WTC11 (cell line): ENCODE results near the gene ELAVL1. TPM values are rescaled to one million over a fixed set of nuclear protein-coding genes. Genes with fewer than 3 reads are reported as not detected.
A peak's percentile ranks its signal among the peaks of the same experiment; 100 is the strongest.

Source experiments
- ATAC-seq: fragments of 200-7000 bp; cut with Tn5 transposase; 2 replicates; pipeline ENCODE4 v1.10.0; 2021; ENCODE audit warnings: mild to moderate bottlenecking, moderate library complexity
- CTCF ChIA-PET: fragments of 300-600 bp; sonication (Branson Sonifier 250); formaldehyde crosslinking; loops from one replicate; lab custom pipeline; 2021; ENCODE audit warnings: antibody characterized with exemption; lab: Charles Lee
- POLR2A ChIA-PET: fragments of 350-600 bp; sonication (Branson Sonifier 250); formaldehyde crosslinking; loops from one replicate; lab custom pipeline; 2021; ENCODE audit warnings: antibody characterized with exemption; lab: Charles Lee
- DNase-seq: peaks from one replicate; pipeline ENCODE4 v3.0.0; 2021; ENCODE audit warnings: low spot score
- H3K27ac Mint-ChIP-seq: 2 replicates; pipeline ENCODE4 v1.8.0; 2021; ENCODE audit warnings: mixed read lengths
- H3K27me3 Mint-ChIP-seq: 2 replicates; pipeline ENCODE4 v1.8.0; 2021; ENCODE audit warnings: low read depth, mild to moderate bottlenecking, moderate library complexity, mixed read lengths
- H3K36me3 Mint-ChIP-seq: 2 replicates; pipeline ENCODE4 v1.8.0; 2021; ENCODE audit warnings: mixed read lengths
- H3K4me1 Mint-ChIP-seq: 2 replicates; pipeline ENCODE4 v1.8.0; 2022; ENCODE audit warnings: mixed read lengths
- H3K4me3 Mint-ChIP-seq: 2 replicates; pipeline ENCODE4 v1.8.0; 2021; ENCODE audit warnings: mild to moderate bottlenecking, moderate library complexity, mixed read lengths
- H3K9me3 Mint-ChIP-seq: 2 replicates; pipeline ENCODE4 v1.8.0; 2021; ENCODE audit warnings: mixed read lengths
- ATF6 ChIP-seq: sonication (generic); formaldehyde crosslinking; IDR thresholded peaks from 2 replicates; pipeline ENCODE4 v1.8.1; 2023; ENCODE audit warnings: mild to moderate bottlenecking, missing genetic modification reagents
- CDX4 ChIP-seq: fragments of 250-450 bp; sonication (Bioruptor Pico); IDR thresholded peaks from 2 replicates; pipeline ENCODE4 v1.9.0; 2021; ENCODE audit warnings: moderate library complexity, mild to moderate bottlenecking, inconsistent platforms, borderline replicate concordance
- E2F5 ChIP-seq: sonication (generic); formaldehyde crosslinking; IDR thresholded peaks from 2 replicates; pipeline ENCODE4 v1.8.1; 2022; ENCODE audit warnings: mild to moderate bottlenecking, moderate library complexity, missing genetic modification reagents
- HMGXB4 ChIP-seq: sonication (generic); formaldehyde crosslinking; IDR thresholded peaks from 2 replicates; pipeline ENCODE4 v1.8.1; 2023; ENCODE audit warnings: mild to moderate bottlenecking, moderate library complexity, missing genetic modification reagents
- KAT7 ChIP-seq: sonication (generic); formaldehyde crosslinking; IDR thresholded peaks from 2 replicates; pipeline ENCODE4 v1.8.1; 2023; ENCODE audit warnings: missing genetic modification reagents, mild to moderate bottlenecking, borderline replicate concordance
- PREB ChIP-seq: sonication (generic); formaldehyde crosslinking; IDR thresholded peaks from 2 replicates; pipeline ENCODE4 v1.8.1; 2022; ENCODE audit warnings: mild to moderate bottlenecking, missing genetic modification reagents, moderate library complexity, borderline replicate concordance
- SP1 ChIP-seq: sonication (generic); formaldehyde crosslinking; conservative IDR thresholded peaks from 2 replicates; pipeline ENCODE4 v1.8.1; 2022; ENCODE audit warnings: missing genetic modification reagents
- STAT6 ChIP-seq: sonication (generic); formaldehyde crosslinking; conservative IDR thresholded peaks from 2 replicates; pipeline ENCODE4 v1.8.1; 2023; ENCODE audit warnings: mild to moderate bottlenecking, low read depth, missing genetic modification reagents, moderate library complexity
- TCF7 ChIP-seq: sonication (generic); formaldehyde crosslinking; IDR thresholded peaks from 2 replicates; pipeline ENCODE4 v1.8.0; 2022; ENCODE audit warnings: mild to moderate bottlenecking, low read depth, missing genetic modification reagents, moderate library complexity
- TEAD4 ChIP-seq: sonication (generic); formaldehyde crosslinking; IDR thresholded peaks from 2 replicates; pipeline ENCODE4 v1.8.0; 2022; ENCODE audit warnings: mild to moderate bottlenecking, missing genetic modification reagents
- ZNF121 ChIP-seq: sonication (generic); formaldehyde crosslinking; IDR thresholded peaks from 2 replicates; pipeline ENCODE4 v1.8.0; 2023; ENCODE audit warnings: missing genetic modification reagents
- ZNF396 ChIP-seq: fragments of 250-450 bp; sonication (Bioruptor Pico); IDR thresholded peaks from 2 replicates; pipeline ENCODE4 v1.8.0; 2021; ENCODE audit warnings: mild to moderate bottlenecking, moderate library complexity, borderline replicate concordance
- ZNF512 ChIP-seq: sonication (generic); formaldehyde crosslinking; IDR thresholded peaks from 2 replicates; pipeline ENCODE4 v1.8.1; 2022; ENCODE audit warnings: missing genetic modification reagents, borderline replicate concordance
- total RNA-seq: library from RNA; stranded (reverse); gene quantifications from 3 replicates; pipeline ENCODE4 v1.2.3, GENCODE V29; 2021

Gene ELAVL1
- total RNA-seq, 1 experiment from 2014 or later = 160 TPM

- TF ChIP-seq TEAD4 (CRISPR knock-in tag) (peak; percentile 65; the same call in 1 of the 2 replicates), PREB (CRISPR knock-in tag) (0 out of 2 replicates have a peak, but pooled peaks have one; percentile 83), STAT6 (CRISPR knock-in tag) (0 out of 2 replicates have a peak, but pooled peaks have one; percentile 57), SP1 (CRISPR knock-in tag) (peak; percentile 74), ZNF396 (no peak), ATF6 (CRISPR knock-in tag) (no peak), ZNF512 (no peak), KAT7 (CRISPR knock-in tag) (peak; percentile 92), TCF7 (CRISPR knock-in tag) (peak; percentile 86; the same call in 1 of the 2 replicates), E2F5 (CRISPR knock-in tag) (peak; percentile 88), HMGXB4 (CRISPR knock-in tag) (peak; percentile 88)
- TF ChIP-seq, all 79 proteins: peak for 46
Observed at GRCh38 chr19:7925171-7925851, 80.1 kb downstream of the ELAVL1 start (continued).

GRCh38 chr19:7924651-7925170, 80.7 kb downstream of the ELAVL1 start:
- peaks cover 7% of the 10 kb centered on the region for H3K4me1 Mint-ChIP-seq
- no peak overlapping the region for H3K27ac Mint-ChIP-seq
- H3K27me3 Mint-ChIP-seq = peaks cover 5% of the 10 kb centered on the region
- TF ChIP-seq CDX4 = no peak
- peak; percentile 29; the same call in 1 of the 2 replicates for TF ChIP-seq ZNF121 (CRISPR knock-in tag)
- ChIA-PET CTCF (interaction anchor here (0.7 to 2.9 kb wide), 6 partner anchors 19 to 71 kb away, joined by 3 to 11 read pairs (median 4); partner anchors contain the start of genes MAP2K7 and TIMM44), POLR2A (interaction anchor here (0.6 kb wide), 1 partner anchor 895 kb away, joined by 4 read pairs; no protein-coding TSS in a partner anchor)
- H3K4me3 Mint-ChIP-seq = peak overlapping the region; percentile 35; the same call in 1 of the 2 replicates
- no peaks in the 10 kb centered on the region for H3K9me3 Mint-ChIP-seq
- no peak for ATAC-seq
- no peaks in the 10 kb centered on the region for H3K36me3 Mint-ChIP-seq
- DNase-seq = no peak
